ENCODE results near the gene TMEM95. TPM values are rescaled to one million over a fixed set of nuclear protein-coding genes. Genes with fewer than 3 reads are reported as not detected.
"Not testable (repeated sequence)": the region's sequence is repeated elsewhere in the genome, so short reads cannot be mapped to it uniquely, and the experiment has no call there.

Gene TMEM95
- total and polyA plus RNA-seq, 8 donors = not detected

DNA sequence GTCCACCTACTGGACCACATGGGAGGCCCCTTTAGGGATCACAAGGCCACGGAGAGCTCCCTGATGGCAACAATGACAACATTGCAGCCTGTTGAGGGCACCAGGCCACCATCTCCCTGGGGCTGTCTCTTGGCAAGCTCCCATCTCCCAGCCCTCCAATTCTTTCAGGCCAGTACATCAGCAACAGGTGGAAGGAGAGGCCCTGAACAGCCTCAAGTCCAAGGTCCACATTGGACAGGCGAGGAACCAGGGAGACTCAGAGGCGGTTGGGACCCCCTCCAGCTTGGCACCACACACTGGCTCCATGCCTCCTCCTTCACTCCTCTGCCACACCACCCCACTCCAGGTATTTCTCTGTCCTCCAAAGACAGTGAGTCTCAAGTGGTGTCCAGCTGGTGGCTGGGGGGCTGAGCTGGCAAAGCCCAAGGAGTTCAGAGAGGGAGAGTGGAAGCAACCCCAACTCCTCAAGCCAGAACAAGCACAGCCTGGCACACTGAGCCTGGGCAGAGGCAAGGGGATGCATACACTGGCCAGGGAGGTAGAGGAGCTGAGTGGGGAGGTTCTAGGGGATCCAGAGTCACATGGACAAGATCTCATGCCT lies 19.9 kb upstream of the TMEM95 start:
- no peak for ATAC-seq
- Histone ChIP-seq H3K4me1 (peaks cover 3 to 38% of the 10 kb centered on the region in 2 donors), H3K9me3 (no peaks in the 10 kb centered on the region), H3K4me3 (no peak overlapping the region), H3K27me3 (peaks cover 0 to 25% of the 10 kb centered on the region in 2 donors), H3K27ac (no peak overlapping the region), H3K36me3 (no peaks in the 10 kb centered on the region)
- DNase-seq = peak in 1 of 4 donors; percentile 31
- TF ChIP-seq, protein P1, sequence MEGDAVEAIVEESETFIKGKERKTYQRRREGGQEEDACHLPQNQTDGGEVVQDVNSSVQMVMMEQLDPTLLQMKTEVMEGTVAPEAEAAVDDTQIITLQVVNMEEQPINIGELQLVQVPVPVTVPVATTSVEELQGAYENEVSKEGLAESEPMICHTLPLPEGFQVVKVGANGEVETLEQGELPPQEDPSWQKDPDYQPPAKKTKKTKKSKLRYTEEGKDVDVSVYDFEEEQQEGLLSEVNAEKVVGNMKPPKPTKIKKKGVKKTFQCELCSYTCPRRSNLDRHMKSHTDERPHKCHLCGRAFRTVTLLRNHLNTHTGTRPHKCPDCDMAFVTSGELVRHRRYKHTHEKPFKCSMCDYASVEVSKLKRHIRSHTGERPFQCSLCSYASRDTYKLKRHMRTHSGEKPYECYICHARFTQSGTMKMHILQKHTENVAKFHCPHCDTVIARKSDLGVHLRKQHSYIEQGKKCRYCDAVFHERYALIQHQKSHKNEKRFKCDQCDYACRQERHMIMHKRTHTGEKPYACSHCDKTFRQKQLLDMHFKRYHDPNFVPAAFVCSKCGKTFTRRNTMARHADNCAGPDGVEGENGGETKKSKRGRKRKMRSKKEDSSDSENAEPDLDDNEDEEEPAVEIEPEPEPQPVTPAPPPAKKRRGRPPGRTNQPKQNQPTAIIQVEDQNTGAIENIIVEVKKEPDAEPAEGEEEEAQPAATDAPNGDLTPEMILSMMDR (IDR thresholded peaks at IDR 0.05) = no peak
- intact Hi-C loops (cut with DNase I) = no loop called here

DNA sequence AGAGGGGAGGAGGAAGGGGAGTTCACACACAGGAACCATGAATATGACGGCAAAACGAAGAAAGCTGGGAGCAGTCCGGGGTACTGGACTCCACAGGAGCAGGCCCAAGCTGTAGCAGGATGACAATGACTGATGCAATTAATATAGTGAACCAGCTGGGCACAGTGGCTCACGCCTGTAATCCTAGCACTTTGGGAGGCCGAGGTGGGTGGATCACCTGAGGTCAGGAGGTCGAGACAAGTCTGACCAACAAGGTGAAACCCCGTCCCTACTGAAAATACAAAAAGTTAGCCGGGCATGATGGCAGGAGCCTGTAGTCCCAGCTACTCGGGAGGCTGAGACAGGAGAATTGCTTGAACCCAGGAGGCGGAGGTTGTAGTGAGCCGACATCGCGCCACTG lies 19.2 kb upstream of the TMEM95 start:
- H3K4me3 ChIP-seq = peak overlapping the region in 1 of 2 donors; percentile 47
- intact Hi-C loops (cut with DNase I); ATAC-seq; H3K9me3 ChIP-seq; DNase-seq; H3K36me3 ChIP-seq: not testable (repeated sequence)
- H3K4me1 ChIP-seq = peaks cover 0 to 36% of the 10 kb centered on the region in 2 donors
- H3K27me3 ChIP-seq = peaks cover 0 to 29% of the 10 kb centered on the region in 2 donors
- peak overlapping the region in 1 of 2 donors; percentile 66 for H3K27ac ChIP-seq

DNA sequence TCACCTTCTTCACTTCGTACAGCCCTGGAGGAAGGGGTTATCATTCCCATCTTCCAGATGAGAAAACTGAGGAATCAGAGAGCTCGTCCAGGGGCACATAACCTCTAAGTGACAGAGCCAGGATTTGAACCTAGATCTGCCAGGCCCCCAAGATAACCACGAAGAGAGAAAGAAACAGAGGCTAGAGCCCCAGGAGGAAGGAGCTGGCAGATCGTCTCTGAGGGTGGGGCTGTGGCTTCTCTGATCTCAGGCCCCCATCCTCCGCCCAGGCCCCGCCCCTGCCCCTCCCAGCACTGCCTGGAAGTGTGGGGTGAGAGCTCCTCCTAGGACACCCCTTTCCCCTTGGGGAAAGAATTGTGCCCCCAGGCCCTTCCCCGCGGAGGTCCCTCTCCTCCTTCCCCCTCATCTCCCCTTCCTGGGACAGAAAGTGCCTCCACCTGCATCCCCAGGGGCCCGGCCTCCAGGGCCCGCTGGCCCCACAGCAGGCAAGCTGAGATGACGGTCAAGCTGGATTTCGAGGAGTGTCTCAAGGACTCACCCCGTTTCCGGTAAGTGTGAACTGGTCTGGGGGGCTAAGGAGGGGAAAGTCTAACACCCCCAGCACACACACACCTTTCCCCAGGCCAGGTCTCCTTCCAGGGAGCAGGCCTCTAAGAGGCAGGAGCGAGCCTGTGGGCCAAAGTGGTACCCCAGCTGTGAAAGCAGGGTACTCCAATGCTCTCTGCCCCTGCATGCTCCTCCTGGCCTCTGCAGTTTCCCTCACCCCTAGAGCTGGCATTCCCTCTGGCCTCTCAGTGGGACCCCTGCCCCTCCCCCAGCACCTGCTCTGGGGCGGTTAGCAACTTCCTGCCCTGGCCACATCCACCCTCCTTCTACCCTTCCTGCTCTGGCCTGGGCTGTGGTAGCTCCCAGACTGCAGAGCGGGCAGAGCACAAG lies 18.4 kb upstream of the TMEM95 start, which contains the start of gene ACAP1:
Gene ACAP1, plus strand, starts transcription at position 290 of the 936 bp plus-strand sequence. Its CDS starts 206 bp downstream, at position 496.
- peak within 1 kb of the TSS in 1 of 2 donors; percentile 66 for H3K27ac ChIP-seq
- peaks cover 0 to 34% of the 10 kb centered on the region in 2 donors for H3K4me1 ChIP-seq
- intact Hi-C loops (cut with DNase I) = no loop called here
- peak within 1 kb of the TSS in 1 of 2 donors; percentile 47 for H3K4me3 ChIP-seq
- TF ChIP-seq, protein P1 (IDR thresholded peaks at IDR 0.05) = no peak
- DNase-seq (peak in 2 of 4 donors; percentile 72 to 94), ATAC-seq (peak; percentile 78)
- H3K9me3 ChIP-seq = no peaks in the 10 kb centered on the region
- peaks cover 0 to 9% of the 10 kb centered on the region in 2 donors for H3K36me3 ChIP-seq
- H3K27me3 ChIP-seq = peaks cover 0 to 37% of the 10 kb centered on the region in 2 donors

DNA sequence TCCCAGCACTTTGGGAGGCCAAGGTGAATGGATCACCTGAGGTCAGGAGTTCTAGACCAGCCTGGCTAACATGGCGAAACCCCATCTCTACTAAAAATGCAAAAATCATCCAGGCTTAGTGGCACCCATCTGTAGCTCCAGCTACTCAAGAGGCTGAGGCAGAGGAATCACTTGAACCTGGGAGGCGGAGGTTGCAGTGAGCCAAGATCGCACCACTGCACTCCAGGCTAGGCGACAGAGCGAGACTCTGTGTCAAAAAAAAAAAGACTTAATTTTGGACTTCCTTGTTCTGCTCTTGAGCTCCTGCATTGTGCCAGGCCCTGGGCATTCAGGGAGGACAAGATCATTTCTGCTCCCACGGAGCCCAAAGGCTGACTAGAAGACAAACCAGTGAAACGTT lies 17.4 kb upstream of the TMEM95 start:
- peaks cover 0 to 48% of the 10 kb centered on the region in 2 donors for H3K27me3 ChIP-seq
- H3K4me1 ChIP-seq = peaks cover 0 to 29% of the 10 kb centered on the region in 2 donors
- ATAC-seq; H3K9me3 ChIP-seq; DNase-seq; intact Hi-C loops (cut with DNase I): not testable (repeated sequence)
- peak overlapping the region in 1 of 2 donors; percentile 47 for H3K4me3 ChIP-seq
- peak overlapping the region in 1 of 2 donors; percentile 66 for H3K27ac ChIP-seq
- peaks cover 0 to 20% of the 10 kb centered on the region in 2 donors for H3K36me3 ChIP-seq

DNA sequence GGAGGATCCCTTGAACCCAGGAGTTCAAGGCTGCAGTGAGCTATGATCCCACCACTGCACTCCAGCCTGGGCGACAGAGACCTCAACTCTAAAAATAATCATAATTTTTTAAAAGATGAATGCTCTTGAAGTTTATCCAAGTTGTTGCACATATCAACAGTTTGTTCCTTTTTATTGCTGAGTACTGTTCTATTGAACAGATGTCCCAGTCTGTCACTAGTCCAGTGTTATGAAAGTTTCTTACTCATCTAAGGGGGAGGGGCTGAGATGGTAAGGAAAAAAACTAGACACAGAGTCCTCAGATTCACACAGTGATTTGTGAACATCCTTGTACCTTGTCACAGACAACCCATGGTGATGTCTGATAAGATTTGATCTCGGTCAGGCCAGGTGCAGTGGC lies 14.8 kb upstream of the TMEM95 start:
- DNase-seq (no peak), ATAC-seq (no peak)
- no peak overlapping the region for H3K4me3 ChIP-seq
- TF ChIP-seq, protein P1 (IDR thresholded peaks at IDR 0.05) = no peak
- H3K9me3 ChIP-seq = no peaks in the 10 kb centered on the region
- peaks cover 0 to 57% of the 10 kb centered on the region in 2 donors for H3K27me3 ChIP-seq
- no peak overlapping the region for H3K27ac ChIP-seq
- peaks cover 0 to 39% of the 10 kb centered on the region in 2 donors for H3K36me3 ChIP-seq
- intact Hi-C loops (cut with DNase I) = no loop called here
- peaks cover 0 to 29% of the 10 kb centered on the region in 2 donors for H3K4me1 ChIP-seq

DNA sequence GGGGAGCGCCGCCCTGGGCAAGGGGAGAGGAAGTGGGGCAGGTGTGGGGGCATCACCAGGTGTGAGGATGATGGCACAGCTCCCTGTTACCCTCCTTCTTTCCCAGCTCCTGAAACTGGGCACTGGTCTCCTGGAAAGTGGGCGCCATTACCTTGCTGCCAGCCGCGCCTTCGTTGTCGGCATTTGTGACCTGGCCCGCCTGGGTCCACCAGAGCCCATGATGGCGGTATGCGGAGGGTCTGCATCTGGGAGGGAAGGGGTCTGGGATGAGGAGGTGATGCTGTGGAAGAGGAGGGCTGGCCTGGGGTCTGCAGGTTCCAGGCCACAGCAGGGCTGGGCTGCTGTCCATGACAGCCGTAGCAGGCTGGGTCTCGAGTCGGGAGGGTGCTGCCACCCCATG lies 13.1 kb upstream of the TMEM95 start:
- Histone ChIP-seq H3K4me1 (peaks cover 0 to 22% of the 10 kb centered on the region in 2 donors), H3K27ac (no peak overlapping the region), H3K4me3 (no peak overlapping the region), H3K9me3 (no peaks in the 10 kb centered on the region), H3K36me3 (peaks cover 0 to 47% of the 10 kb centered on the region in 2 donors), H3K27me3 (peaks cover 0 to 47% of the 10 kb centered on the region in 2 donors)
- DNase-seq = no peak
- TF ChIP-seq, protein P1 (IDR thresholded peaks at IDR 0.05) = no peak
- intact Hi-C loops (cut with DNase I) = no loop called here
- ATAC-seq = no peak
